ENCODE results near the gene TLL2.

TLL2 gene

GRCh38 chr10:96478355-96478754 is 35.4 kb downstream of the TLL2 start:
- no peak overlapping the region for H3K27ac ChIP-seq

DNA sequence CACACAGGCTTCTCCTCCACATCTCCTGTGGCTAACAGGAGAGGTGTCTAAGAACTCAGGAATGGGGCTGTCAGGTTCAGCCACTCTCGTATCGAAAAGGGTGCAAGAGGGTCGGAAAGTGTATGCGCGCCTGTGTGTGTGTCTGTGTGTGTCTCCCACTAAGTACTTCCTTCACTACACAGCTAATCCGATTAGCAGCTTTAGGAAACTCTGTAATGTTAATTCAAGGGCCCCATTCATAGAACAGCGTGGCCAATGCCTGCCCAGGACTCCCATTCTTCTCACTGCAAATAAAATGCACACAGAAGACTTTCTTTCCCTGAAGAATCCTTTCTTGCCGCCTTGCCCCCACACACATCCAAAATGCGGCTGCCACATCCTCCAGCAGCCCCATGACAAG is 39.9 kb downstream of the TLL2 start:
- H3K27ac ChIP-seq, result no peak overlapping the region
- TF ChIP-seq CTCF (conservative IDR thresholded peaks at IDR 0.05), result no peak

More at GRCh38 chr10:96478355-96478754, 35.4 kb downstream of the TLL2 start:
- TF ChIP-seq CTCF (conservative IDR thresholded peaks at IDR 0.05), result no peak

- no peak overlapping the region for H3K27ac ChIP-seq
- TF ChIP-seq CTCF (conservative IDR thresholded peaks at IDR 0.05), result peak; percentile 64
These were observed 43.5 kb downstream of the TLL2 start for GRCh38 chr10:96470116-96470743.

GRCh38 chr10:96468845-96469244 is 44.9 kb downstream of the TLL2 start:
- H3K27ac ChIP-seq, result no peak overlapping the region
- no peak for TF ChIP-seq CTCF (conservative IDR thresholded peaks at IDR 0.05)

- TF ChIP-seq CTCF (conservative IDR thresholded peaks at IDR 0.05), result no peak
- H3K27ac ChIP-seq, result no peak overlapping the region
These were observed 48.1 kb downstream of the TLL2 start for GRCh38 chr10:96465599-96465998.

GRCh38 chr10:96463562-96463961 is 50.2 kb downstream of the TLL2 start:
- no peak overlapping the region for H3K27ac ChIP-seq
- no peak for TF ChIP-seq CTCF (conservative IDR thresholded peaks at IDR 0.05)

DNA sequence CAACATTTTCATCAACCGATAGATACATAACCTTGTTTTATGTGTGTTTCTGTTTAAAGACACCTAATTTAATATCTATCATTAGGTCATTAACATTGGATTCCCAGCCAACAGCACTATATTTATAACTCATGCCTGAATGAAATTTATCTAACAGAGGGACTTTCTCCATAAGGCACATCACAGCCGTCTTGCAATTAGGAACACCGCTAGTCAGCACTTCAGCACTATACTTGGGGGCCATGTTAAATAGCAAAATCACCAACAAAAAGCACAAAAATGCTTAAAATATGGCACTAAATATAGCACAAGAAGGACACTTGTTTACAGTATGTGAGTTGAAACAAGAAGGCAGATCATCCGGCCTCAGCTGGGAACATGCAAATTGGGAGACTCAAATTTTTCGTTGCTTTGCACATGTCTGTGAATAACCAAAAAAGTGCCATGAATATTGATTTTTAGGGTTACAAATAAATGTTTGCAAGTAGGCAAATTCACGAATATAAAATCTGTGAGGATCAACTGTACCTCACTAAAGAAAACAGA is 51.0 kb downstream of the TLL2 start:
- no peak overlapping the region for H3K27ac ChIP-seq
- TF ChIP-seq CTCF (conservative IDR thresholded peaks at IDR 0.05), result no peak
